Renal pelvis (tissue), 12 donors: ENCODE measurements around the gene SMIM26. TPM values are rescaled to one million over a fixed set of nuclear protein-coding genes. Genes with fewer than 3 reads are reported as not detected.
"Not testable (repeated sequence)": the region's sequence is repeated elsewhere in the genome, so short reads cannot be mapped to it uniquely, and the experiment has no call there.

Experiments used
- DNase-seq: peaks from one replicate; pipeline ENCODE4 v3.0.0-alpha.2; 2013
- long read RNA-seq, 16 experiments: transcript quantifications; one replicate each; lab custom pipeline, GENCODE V29; 2026
- polyA plus RNA-seq, 3 donors: library from polyadenylated mRNA; unstranded; fragments of 120-200 nt; gene quantifications; one replicate each; pipeline ENCODE4 v1.2.1, GENCODE V29; 2013; ENCODE audit not compliant: insufficient read length in 3 of 3

The SMIM26 gene, protein sequence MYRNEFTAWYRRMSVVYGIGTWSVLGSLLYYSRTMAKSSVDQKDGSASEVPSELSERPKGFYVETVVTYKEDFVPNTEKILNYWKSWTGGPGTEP
- 10 to 100 TPM; 74.8 to 88.8 (median 79.7) TPM for polyA plus RNA-seq
- long read RNA-seq, donor 1, transcript SMIM26-201 (2 exons, 505 nt) = minor isoform, 24 of 102 reads
- long read RNA-seq, donor 1, transcript SMIM26-202 (2 exons, 575 nt) = major isoform, 78 of 102 reads
- long read RNA-seq, donor 1, partial matches to known transcripts = 0 of 102 reads
- long read RNA-seq, donor 1, other reads (novel, unspliced or antisense) = 0 of 102 reads
- long read RNA-seq, donor 2, transcript SMIM26-201 (2 exons, 505 nt) = minor isoform, 42 of 123 reads
- long read RNA-seq, donor 2, transcript SMIM26-202 (2 exons, 575 nt) = major isoform, 74 of 123 reads
- long read RNA-seq, donor 2, partial matches to known transcripts = 6 of 123 reads
- long read RNA-seq, donor 2, other reads (novel, unspliced or antisense) = 0 of 123 reads
- long read RNA-seq, donor 3, transcript SMIM26-201 (2 exons, 505 nt) = minor isoform, 43 of 109 reads
- long read RNA-seq, donor 3, transcript SMIM26-202 (2 exons, 575 nt) = major isoform, 66 of 109 reads
- long read RNA-seq, donor 3, partial matches to known transcripts = 0 of 109 reads
- long read RNA-seq, donor 3, other reads (novel, unspliced or antisense) = 0 of 109 reads
- long read RNA-seq, donor 4, transcript SMIM26-202 (2 exons, 575 nt) = major isoform, 98 of 164 reads
- long read RNA-seq, donor 4, transcript SMIM26-201 (2 exons, 505 nt) = minor isoform, 52 of 164 reads
- long read RNA-seq, donor 4, partial matches to known transcripts = 14 of 164 reads
- long read RNA-seq, donor 4, other reads (novel, unspliced or antisense) = 0 of 164 reads
- long read RNA-seq, donor 5, transcript SMIM26-201 (2 exons, 505 nt) = minor isoform, 15 of 79 reads
- long read RNA-seq, donor 5, transcript SMIM26-202 (2 exons, 575 nt) = major isoform, 64 of 79 reads
- long read RNA-seq, donor 5, partial matches to known transcripts = 0 of 79 reads
- long read RNA-seq, donor 5, other reads (novel, unspliced or antisense) = 0 of 79 reads
- long read RNA-seq, donor 6, transcript SMIM26-202 (2 exons, 575 nt) = major isoform, 62 of 90 reads
- long read RNA-seq, donor 6, transcript SMIM26-201 (2 exons, 505 nt) = minor isoform, 28 of 90 reads
- long read RNA-seq, donor 6, partial matches to known transcripts = 0 of 90 reads
- long read RNA-seq, donor 6, other reads (novel, unspliced or antisense) = 0 of 90 reads
- long read RNA-seq, donor 7, transcript SMIM26-202 (2 exons, 575 nt) = major isoform, 124 of 161 reads
- long read RNA-seq, donor 7, transcript SMIM26-201 (2 exons, 505 nt) = minor isoform, 36 of 161 reads
- long read RNA-seq, donor 7, partial matches to known transcripts = 0 of 161 reads
- long read RNA-seq, donor 7, other reads (novel, unspliced or antisense) = 0 of 161 reads
- long read RNA-seq, donor 8, transcript SMIM26-202 (2 exons, 575 nt) = major isoform, 26 of 38 reads
- long read RNA-seq, donor 8, transcript SMIM26-201 (2 exons, 505 nt) = minor isoform, 12 of 38 reads
- long read RNA-seq, donor 8, partial matches to known transcripts = 0 of 38 reads
- long read RNA-seq, donor 8, other reads (novel, unspliced or antisense) = 0 of 38 reads
- long read RNA-seq, donor 9, transcript SMIM26-201 (2 exons, 505 nt) = minor isoform, 38 of 142 reads
- long read RNA-seq, donor 9, transcript SMIM26-202 (2 exons, 575 nt) = major isoform, 89 of 142 reads
- long read RNA-seq, donor 9, partial matches to known transcripts = 14 of 142 reads
- long read RNA-seq, donor 9, other reads (novel, unspliced or antisense) = 0 of 142 reads
- long read RNA-seq, donor 10, transcript SMIM26-202 (2 exons, 575 nt) = major isoform, 73 of 93 reads
- long read RNA-seq, donor 10, transcript SMIM26-201 (2 exons, 505 nt) = minor isoform, 20 of 93 reads
- long read RNA-seq, donor 10, partial matches to known transcripts = 0 of 93 reads
- long read RNA-seq, donor 10, other reads (novel, unspliced or antisense) = 0 of 93 reads
- long read RNA-seq, donor 11, transcript SMIM26-201 (2 exons, 505 nt) = minor isoform, 18 of 67 reads
- long read RNA-seq, donor 11, transcript SMIM26-202 (2 exons, 575 nt) = major isoform, 49 of 67 reads
- long read RNA-seq, donor 11, partial matches to known transcripts = 0 of 67 reads
- long read RNA-seq, donor 11, other reads (novel, unspliced or antisense) = 0 of 67 reads
- long read RNA-seq, donor 12, transcript SMIM26-201 (2 exons, 505 nt) = minor isoform, 36 of 133 reads
- long read RNA-seq, donor 12, transcript SMIM26-202 (2 exons, 575 nt) = major isoform, 97 of 133 reads
- long read RNA-seq, donor 12, partial matches to known transcripts = 0 of 133 reads
- long read RNA-seq, donor 12, other reads (novel, unspliced or antisense) = 0 of 133 reads
- long read RNA-seq, donor 13, transcript SMIM26-202 (2 exons, 575 nt) = major isoform, 45 of 60 reads
- long read RNA-seq, donor 13, transcript SMIM26-201 (2 exons, 505 nt) = minor isoform, 15 of 60 reads
- long read RNA-seq, donor 13, partial matches to known transcripts = 0 of 60 reads
- long read RNA-seq, donor 13, other reads (novel, unspliced or antisense) = 0 of 60 reads
- long read RNA-seq, donor 14, transcript SMIM26-201 (2 exons, 505 nt) = minor isoform, 44 of 185 reads
- long read RNA-seq, donor 14, transcript SMIM26-202 (2 exons, 575 nt) = major isoform, 140 of 185 reads
- long read RNA-seq, donor 14, partial matches to known transcripts = 0 of 185 reads
- long read RNA-seq, donor 14, other reads (novel, unspliced or antisense) = 0 of 185 reads
- long read RNA-seq, donor 15, transcript SMIM26-202 (2 exons, 575 nt) = major isoform, 86 of 125 reads
- long read RNA-seq, donor 15, transcript SMIM26-201 (2 exons, 505 nt) = minor isoform, 34 of 125 reads
- long read RNA-seq, donor 15, partial matches to known transcripts = 5 of 125 reads
- long read RNA-seq, donor 15, other reads (novel, unspliced or antisense) = 0 of 125 reads
- long read RNA-seq, donor 16, transcript SMIM26-201 (2 exons, 505 nt) = minor isoform, 33 of 143 reads
- long read RNA-seq, donor 16, transcript SMIM26-202 (2 exons, 575 nt) = major isoform, 94 of 143 reads
- long read RNA-seq, donor 16, partial matches to known transcripts = 16 of 143 reads
- long read RNA-seq, donor 16, other reads (novel, unspliced or antisense) = 0 of 143 reads

DNA sequence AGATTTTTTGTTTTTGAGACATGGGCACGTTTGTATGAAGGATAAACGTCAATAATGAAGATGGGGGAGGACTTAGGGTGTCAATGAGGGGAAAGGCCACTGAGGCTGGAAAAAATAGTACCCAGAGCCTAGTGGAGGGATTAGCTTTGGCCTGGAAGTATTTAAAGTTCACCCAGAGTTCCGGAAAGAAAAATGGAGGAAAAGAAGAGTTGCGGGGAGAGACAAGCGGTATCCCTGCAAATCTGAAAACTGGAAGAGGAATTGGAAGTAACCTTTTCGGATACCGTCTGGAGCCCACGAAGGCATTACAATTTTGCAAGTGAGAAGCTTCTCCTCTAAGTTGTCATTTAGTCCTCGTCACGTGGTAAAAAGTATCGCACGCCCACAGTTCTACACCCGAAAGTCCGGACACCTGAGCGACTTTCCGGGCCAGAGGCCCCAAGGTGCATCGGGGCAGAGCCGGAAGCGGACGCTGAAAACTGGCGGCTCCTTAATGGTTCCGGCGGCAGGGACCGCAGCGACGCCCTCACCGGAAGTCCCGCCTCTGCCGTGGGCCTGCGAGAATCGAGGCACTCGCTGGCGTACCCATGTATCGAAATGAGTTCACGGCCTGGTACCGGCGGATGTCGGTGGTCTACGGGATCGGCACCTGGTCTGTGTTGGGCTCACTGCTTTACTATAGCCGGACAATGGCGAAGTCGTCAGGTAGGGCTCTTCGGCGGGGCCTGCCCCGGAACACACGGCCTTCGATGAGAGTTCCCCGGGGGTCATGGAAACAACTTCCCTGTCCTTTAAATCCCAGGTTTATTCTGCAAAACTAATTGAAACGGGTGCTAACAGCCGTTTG lies at the start of gene SMIM26:
SMIM26 (plus strand) TSS at position 541 of the 847 bp plus-strand sequence; CDS start at position 588, 47 bp downstream.
- peak; percentile 92 for DNase-seq

DNA sequence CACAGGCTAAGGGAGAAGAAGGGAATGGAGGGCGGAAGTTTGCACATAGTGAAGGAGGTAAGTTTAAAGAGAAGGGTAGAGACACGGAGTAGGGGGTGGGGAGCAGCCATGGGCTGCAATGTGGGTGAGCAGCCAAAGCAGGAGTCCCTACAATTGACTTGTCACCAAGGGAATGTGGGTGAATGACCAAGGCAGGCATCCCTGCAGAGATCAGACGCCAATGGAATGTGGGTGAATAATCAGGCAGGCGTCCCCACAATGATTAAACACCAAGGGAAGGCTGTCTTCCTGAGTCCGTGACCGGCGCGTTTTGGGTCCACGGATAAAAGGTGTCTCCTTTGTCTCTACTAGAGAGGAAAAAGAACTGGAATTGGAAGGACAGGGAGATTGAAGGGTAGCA lies 45.2 kb upstream of the SMIM26 start:
- DNase-seq = not testable (repeated sequence)

DNA sequence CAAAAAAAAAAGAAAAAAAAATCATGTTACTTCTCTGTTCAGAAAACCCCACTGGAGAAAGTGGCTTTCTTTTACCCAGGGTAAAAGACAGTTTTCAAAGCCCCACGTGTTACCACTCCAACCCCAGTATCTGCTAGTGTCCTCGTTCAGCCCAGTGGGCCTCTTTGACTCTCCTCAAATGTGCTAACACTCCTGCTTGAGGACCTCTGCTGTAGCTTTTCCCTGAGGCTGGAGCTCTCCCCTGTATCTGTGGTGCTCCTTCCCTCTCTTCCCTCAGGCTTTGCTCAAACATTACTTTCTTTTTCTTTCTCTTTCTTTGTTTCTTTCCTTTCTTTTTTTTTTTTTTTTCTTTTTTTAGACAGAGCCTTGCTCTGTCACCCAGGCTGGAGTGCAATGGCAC lies 44.2 kb upstream of the SMIM26 start:
- DNase-seq = no peak

DNA sequence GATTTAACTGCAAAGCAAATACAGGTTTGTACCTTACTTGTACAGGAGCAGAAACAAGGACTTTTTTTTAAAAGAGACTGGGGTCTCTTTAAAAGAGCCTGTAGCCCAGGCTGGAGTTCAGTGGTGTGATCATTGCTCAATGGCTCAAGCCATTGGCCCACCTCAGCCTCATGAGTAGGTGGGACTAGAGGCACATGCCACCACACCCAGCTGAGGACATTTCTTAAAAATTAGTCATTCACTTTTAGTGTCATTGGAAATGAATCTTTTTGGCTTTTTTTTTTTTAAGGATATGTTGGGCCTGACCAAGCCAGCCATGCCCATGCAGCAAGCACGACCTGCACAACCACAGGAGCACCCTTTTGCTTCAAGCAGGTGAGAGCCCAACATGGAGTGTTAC lies 42.6 kb upstream of the SMIM26 start:
- DNase-seq = no peak

DNA sequence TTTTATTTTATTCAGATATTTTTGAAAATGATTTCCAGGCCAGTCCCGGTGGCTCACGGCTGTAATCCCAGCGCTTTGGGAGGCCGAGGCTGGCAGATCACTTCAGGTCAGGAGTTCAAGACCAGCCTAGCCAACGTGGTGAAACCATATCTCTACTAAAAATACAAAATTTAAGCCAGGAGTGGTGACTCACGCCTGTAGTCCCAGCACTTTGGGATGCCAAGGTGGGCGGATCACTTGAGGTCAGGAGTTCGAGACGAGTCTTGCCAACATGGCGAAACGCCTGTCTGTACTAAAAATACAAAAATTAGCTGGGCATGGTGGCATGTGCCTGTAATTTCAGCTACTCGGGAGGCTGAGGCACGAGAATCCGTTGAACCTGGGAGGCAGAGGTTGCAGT lies 40.5 kb upstream of the SMIM26 start:
- DNase-seq = not testable (repeated sequence)

DNA sequence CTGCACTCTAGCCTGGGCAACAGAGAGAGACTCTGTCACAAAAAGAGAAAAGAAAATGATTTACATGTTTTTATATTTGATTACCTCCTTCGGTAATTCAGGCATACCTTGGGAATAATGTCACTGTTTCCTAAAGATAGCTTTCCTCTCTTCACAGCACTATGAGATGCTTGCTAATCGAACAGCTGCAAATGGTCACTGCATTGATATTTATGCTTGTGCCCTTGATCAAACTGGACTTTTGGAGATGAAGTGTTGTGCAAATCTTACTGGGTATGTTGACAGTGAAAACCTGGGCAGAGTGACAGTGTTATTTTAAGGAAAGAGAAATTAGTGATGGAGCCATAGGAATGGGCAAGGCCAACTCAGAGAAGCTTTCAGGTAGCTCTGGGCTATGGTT lies 39.9 kb upstream of the SMIM26 start:
- no peak for DNase-seq

DNA sequence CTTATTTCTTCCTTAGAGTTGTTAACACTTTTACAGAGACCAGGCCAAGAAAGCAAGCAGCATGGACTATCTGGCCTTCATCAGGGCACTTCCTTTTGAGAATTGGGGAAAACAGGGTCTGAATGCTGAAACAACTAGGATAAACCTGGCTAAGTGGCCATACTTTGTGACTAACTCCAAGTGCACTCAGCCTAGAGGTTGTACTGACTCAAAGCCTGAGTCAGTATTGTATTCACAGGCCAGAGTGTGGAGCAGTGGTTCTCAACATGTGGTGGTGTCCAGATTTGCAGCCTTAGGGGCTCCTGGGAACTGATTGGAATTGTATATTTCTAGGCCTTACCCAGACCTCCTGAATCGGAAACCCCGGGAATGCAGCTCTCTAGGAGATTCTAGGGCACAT lies 39.4 kb upstream of the SMIM26 start:
- no peak for DNase-seq

DNA sequence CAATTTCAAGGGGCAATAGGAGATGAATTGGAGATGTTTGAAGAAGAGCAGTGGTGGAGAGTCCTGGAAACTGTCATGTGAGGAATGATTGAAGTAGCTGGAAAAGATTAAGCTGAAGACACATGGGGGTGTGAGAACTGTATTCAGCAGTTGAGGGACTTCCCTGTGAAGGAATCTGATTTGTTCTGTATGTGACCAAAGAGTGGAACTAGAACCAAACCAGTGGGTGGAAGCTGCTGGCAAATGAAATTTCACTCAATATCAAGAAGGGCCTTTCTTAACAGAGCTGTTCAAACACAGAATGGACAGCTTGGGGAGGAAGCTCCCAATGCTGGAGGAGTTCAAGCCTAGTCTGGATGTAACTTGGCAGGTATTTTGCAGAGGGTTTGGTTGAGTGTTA lies 38.2 kb upstream of the SMIM26 start:
- no peak for DNase-seq

DNA sequence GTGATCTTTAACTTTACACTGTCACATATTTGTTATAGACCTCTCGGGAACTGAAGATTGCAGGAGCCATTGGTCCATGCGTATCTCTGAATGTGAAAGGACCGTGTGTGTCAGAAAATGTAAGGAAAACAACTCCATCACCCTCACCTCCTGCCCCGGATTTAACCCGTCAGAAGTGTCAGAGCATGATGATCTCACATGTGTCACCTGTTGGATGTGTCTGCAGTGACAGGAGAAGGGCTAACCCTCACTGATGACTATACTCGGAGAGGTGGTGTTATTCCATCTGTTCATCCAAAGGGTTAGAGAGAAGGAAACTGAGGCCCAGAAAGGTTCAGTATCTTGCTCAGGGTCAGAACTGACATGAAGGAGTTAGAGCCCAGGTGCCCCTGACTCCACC lies 34.6 kb upstream of the SMIM26 start:
- no peak for DNase-seq

DNA sequence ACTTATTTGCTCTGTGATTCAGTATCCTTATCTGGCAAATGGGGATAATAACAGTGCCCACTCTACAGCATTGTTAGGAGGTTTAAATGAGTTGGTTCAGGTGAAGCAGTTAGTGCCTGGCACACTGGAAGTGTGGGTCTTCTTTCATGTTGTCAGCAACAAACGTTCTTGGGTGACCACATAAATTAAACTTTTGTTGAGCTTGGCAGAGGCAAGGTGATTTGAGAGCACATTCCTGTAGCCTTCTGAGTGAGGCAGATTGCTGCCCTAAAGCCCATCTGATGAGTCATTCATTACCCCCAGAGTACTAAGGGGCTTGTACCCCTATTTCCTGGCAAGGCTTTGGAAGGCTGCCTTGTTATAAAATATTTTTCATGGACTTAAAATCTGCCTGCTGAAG lies 33.7 kb upstream of the SMIM26 start:
- no peak for DNase-seq

DNA sequence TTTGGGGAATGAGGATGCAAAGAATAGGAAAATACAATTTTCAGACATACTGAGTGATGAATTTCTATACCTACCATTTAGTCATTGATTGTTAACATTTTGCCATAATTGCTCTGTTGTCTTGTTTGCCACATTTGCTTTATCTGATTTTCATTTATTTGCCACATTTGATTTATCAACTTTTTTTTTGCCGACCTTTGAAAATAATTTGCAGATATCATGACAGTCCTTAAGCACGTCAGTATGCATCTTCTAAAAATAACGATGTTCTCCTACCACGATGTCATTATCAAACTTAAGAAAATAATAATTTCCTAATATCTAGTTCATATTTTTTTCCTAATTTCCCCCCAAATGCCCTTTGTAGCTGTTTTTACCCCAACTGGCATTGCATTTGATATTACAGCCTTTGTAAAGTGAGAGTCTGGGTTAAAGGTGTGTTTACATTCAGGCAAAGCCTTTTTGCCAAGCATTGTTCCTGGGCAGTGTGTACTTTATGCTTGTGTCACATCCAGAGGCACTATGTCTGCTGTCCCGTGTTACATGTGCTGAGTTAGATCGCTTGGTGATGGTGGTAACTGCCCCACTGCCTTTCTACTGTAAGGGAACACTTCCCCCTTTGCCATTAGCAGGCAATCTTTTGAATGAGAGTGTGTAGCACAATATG lies 33.1 kb upstream of the SMIM26 start:
- DNase-seq = no peak

DNA sequence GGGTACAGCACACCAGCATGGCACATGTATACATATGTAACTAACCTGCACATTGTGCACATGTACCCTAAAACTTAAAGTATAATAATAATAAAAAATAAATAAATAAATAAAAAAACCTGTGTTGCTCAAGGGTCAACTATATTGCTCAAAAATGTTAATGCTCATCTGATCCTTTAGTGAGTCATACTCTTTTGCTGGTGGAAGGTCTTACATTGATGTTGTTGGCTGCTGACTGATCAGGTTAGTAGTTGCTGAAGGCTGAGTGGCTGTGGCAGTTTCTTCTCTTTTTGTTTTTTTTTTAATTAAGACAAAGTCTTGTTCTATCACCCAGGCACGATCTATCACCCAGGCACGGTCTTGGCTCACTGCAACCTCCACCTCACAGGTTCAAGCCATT lies 29.6 kb upstream of the SMIM26 start:
- DNase-seq = no peak

DNA sequence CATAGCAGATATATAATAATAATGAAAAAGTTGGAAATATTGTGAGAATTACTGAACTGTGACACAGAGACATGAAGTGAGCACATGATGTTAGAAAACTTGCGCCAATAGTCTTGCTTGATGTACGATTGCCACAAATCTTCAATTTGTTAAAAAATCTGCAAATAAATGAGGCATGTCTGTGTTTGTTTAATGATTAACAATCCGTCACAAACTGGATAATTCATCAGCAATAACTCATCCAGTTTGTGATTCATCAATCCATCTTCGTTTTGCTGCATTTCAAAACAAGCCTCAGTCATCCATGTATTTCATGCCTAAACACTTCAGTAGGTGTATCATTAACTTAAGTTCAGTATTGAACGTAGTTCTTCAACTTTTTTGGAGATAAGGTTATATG lies 25.5 kb upstream of the SMIM26 start:
- no peak for DNase-seq

DNA sequence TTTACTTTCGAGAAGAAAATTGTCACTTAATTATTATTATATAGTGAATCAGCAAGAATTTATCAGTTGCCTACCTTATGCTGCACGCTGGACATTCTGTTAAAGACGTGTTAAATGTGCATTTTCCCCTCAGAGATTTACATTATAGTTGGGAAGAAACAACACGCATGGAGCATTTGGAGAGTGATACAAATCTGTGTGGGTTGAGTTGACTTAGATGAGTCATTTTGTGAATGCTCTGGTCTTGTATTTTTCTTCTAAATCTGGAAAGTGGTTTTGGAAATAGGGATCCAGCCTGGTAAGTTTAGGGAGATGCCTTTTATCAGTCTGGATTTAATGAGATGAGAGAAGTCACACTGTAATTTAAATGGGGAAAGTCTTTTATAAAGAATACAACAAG lies 24.0 kb upstream of the SMIM26 start:
- no peak for DNase-seq

DNA sequence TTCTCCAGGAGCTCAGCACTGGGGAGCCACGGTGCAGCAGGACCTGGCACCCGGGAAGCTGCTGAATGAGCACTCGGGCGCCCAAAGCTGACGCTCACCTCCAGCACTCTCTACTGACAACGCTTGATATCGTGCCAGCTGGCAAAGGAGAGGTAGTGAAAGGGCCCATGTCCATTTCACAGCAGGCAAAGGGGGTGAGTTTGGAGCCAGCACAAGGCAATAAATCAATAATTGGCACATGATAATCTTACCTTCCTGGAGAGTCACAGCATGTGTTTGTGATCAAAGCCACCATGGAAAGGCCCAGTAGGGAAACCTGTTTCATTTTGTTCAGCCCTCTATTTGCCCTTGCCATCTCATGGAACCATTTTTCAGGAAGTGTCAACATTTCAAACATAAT lies 23.3 kb upstream of the SMIM26 start:
- no peak for DNase-seq

DNA sequence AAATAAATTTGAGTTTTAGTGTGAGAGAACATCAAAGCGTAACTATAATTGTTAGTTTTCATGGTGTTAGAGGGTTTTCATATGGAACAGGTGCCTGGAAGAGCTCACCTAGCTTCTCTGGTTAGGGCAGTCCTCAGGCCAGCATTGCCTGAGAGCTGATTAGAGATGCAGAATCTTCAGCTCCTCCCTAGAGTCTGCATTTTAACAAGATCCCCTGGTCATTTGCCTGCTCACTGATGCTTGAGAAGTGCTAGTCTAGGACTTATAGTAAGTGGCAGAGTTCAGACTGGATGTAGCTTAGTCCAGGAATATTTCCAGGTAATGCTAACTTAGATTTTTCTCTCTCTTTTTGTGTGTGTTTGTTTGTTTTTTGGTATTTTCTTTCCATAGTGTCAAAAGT lies 21.7 kb upstream of the SMIM26 start:
- no peak for DNase-seq
